GM23248 (cell line): Measurements from ENCODE around the gene EEF2K.

Source experiments
- EZH2 ChIP-seq: fragments of 200-600 bp; sonication (generic); IDR thresholded peaks from 2 replicates; pipeline ENCODE4 v1.6.1; 2018; ENCODE audit warnings: antibody characterized with exemption, mild to moderate bottlenecking; ENCODE audit not compliant: insufficient read depth, poor library complexity, severe bottlenecking
- EZH2phosphoT487 ChIP-seq: fragments of 200-600 bp; sonication (generic); IDR thresholded peaks from 2 replicates; pipeline ENCODE4 v1.6.1; 2018; ENCODE audit warnings: antibody characterized with exemption, moderate library complexity, mild to moderate bottlenecking, low read depth; ENCODE audit not compliant: insufficient read depth

GRCh38 chr16:22189473-22190080, 16.5 kb upstream of the EEF2K start:
- TF ChIP-seq EZH2 (no peak), EZH2phosphoT487 (no peak)
